HG03521 (cell line): Measurements from ENCODE around the gene IRF3.

Source experiments
- ATAC-seq: cut with Tn5 transposase; IDR thresholded peaks from one replicate; pipeline ENCODE4 v1.9.1; 2021; ENCODE audit warnings: mild to moderate bottlenecking, moderate library complexity; ENCODE audit not compliant: unreplicated experiment

IRF3 gene

GRCh38 chr19:49672131-49672919, 6.7 kb upstream of the IRF3 start:
- ATAC-seq, result no peak

GRCh38 chr19:49669516-49669915, 3.9 kb upstream of the IRF3 start:
- no peak for ATAC-seq

- no peak for ATAC-seq
Measured at GRCh38 chr19:49667473-49667872, 1.8 kb upstream of the IRF3 start.

- no peak for ATAC-seq
Measured at GRCh38 chr19:49666120-49666444, 425 bp upstream of the IRF3 start.

- ATAC-seq, result no peak
Measured at GRCh38 chr19:49665036-49665350, 664 bp downstream of the IRF3 start.

- no peak for ATAC-seq
Measured at GRCh38 chr19:49664171-49665035, 1.3 kb downstream of the IRF3 start.

- no peak for ATAC-seq
Measured at GRCh38 chr19:49663224-49663623, 2.4 kb downstream of the IRF3 start.

GRCh38 chr19:49662011-49662410, 3.6 kb downstream of the IRF3 start:
- no peak for ATAC-seq

- ATAC-seq, result no peak
Measured at GRCh38 chr19:49660338-49660961, 5.2 kb downstream of the IRF3 start.

GRCh38 chr19:49658566-49659442, 6.9 kb downstream of the IRF3 start:
- no peak for ATAC-seq

- no peak for ATAC-seq
Measured at GRCh38 chr19:49658139-49658517, 7.5 kb downstream of the IRF3 start.

- no peak for ATAC-seq
Measured at GRCh38 chr19:49657493-49658138, 8.0 kb downstream of the IRF3 start.

- ATAC-seq, result no peak
Measured at GRCh38 chr19:49656456-49657109, 9.1 kb downstream of the IRF3 start.

- ATAC-seq, result no peak
Measured at GRCh38 chr19:49655570-49656455, 9.8 kb downstream of the IRF3 start.

- ATAC-seq, result no peak
Measured at GRCh38 chr19:49654581-49654980, 11.1 kb downstream of the IRF3 start.

GRCh38 chr19:49653466-49653806, 12.2 kb downstream of the IRF3 start:
- ATAC-seq, result no peak

GRCh38 chr19:49652551-49653465, 12.8 kb downstream of the IRF3 start:
- ATAC-seq, result no peak
